ENCODE results near the gene CEMP1. TPM values are rescaled to one million over a fixed set of nuclear protein-coding genes. Genes with fewer than 3 reads are reported as not detected.

Gene CEMP1

Small RNA genes within 50 kb of the gene (microRNA-seq; reads per million reads assigned to microRNA genes)
- not detected for gene MIR3178
